Activated CD4-positive, alpha-beta T cell treated with anti-CD3 and anti-CD28 coated beads for 48 hours (primary cell): ENCODE measurements around the gene H3-3A.

Experiments
- DNase-seq: peaks from one replicate; pipeline ENCODE4 v3.0.0-alpha.2; 2020

The H3-3A gene

GRCh38 chr1:226116673-226117072, 54.2 kb downstream of the H3-3A start:
- no peak for DNase-seq

GRCh38 chr1:226117330-226117729, 54.8 kb downstream of the H3-3A start:
- no peak for DNase-seq

GRCh38 chr1:226118357-226118756, 55.8 kb downstream of the H3-3A start:
- no peak for DNase-seq

- no peak for DNase-seq
Measured at GRCh38 chr1:226119169-226119568, 56.7 kb downstream of the H3-3A start.

- no peak for DNase-seq
Measured at GRCh38 chr1:226120398-226120797, 57.9 kb downstream of the H3-3A start.

- DNase-seq: no peak
Measured at GRCh38 chr1:226121049-226121586, 58.6 kb downstream of the H3-3A start.
